GM18909 (cell line): ENCODE data around the gene SUN5.
A peak's percentile ranks its signal among the peaks of the same experiment; 100 is the strongest.
"Not testable (repeated sequence)": the region's sequence is repeated elsewhere in the genome, so short reads cannot be mapped to it uniquely, and the experiment has no call there.

ENCODE experiments used
- ATAC-seq: cut with Tn5 transposase; IDR thresholded peaks from one replicate; pipeline ENCODE4 v1.9.1; 2021; ENCODE audit warnings: mild to moderate bottlenecking; ENCODE audit not compliant: unreplicated experiment, poor library complexity

The SUN5 gene

DNA sequence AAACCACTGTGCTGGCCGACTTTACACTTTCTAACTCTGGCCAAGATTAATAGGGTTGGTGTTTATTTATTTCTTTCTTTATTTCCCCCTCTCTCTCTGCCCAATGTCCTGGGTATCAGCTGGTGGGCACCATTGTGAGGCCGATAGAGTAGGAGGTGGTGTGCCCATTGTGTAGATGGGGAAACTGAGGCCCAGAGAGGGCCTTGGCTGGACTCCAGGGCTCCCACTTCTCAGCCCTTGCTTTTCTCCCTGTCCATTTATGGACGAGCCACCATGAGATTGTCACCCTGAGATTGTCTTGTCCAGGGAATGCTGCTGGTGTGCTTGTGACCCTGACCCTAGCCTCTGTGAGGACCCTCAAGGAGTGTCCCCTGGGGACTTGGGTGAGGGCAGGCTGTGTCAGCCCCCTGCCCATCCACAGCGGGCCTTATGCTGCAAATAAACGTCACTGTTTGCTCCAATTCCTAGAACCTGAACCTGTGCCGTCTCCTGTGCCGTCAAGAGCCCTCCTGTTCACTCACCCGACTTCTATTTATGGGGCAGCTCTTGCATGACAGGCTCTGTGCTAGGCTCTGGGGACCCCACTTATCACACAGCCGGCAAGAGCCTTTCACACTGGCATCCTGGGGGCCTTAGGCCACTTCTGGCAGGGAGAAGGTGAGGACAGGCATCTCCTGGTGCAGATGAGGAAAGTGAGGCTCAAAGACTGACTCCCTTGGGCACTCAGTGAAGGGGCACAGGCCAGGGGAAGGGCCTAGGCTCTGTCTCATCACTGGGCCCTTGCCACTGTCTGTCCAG is 24.8 kb downstream of the SUN5 start:
- ATAC-seq: no peak

DNA sequence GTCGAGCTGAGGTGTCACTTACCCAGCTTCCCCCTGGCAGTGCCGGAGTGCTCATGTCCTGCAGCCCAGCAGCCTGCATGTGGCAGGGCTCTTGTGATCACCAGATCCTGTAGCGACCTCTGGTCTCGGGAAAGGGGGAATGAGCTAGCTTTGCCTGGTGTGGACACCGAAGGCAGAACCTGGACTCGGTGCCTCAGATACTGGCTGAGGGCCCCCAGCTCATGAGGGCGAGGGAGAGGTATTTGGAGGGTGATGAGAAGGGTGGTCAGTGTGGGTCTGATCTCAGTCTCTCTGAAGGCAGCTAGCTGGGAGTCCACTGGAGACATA is 26.3 kb downstream of the SUN5 start:
- ATAC-seq: no peak

DNA sequence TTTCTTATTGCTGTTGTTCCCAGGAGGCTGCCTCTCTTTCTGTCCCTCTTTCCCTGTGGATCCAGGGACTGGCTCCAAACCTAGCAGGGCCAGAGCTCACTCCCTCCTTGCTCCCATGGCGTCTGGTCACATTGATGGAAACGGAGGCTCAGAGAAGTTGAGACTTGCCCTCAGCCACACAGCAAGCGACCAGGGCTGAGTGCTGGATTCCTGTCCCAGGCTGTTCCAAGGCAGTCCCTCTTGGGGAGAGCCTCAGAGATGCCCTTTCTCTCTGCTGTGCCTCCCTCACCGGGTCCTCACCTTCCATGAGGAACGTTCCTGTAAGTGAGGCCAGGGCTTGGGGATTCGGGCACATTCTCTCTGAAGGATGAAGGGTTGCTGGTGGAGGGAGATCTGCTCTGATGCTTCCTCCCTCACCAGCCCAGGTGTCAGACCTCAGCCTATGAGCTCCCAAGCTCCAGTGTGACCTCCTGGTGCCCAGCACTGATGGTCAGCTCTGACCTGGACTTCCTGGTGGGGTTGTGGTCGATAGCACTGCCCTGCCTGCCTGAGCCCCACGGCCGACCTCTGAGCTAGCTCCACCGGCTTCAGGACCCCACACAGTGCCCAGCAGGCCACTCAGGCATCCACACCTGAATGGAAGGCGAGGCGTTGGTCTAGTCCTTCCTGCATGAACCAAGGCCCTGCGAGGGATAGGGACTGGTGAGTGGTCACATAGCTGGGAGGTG is 26.8 kb downstream of the SUN5 start:
- no peak for ATAC-seq

GRCh38 chr20:32976746-32977145 is 27.5 kb downstream of the SUN5 start:
- no peak for ATAC-seq

GRCh38 chr20:32975698-32976674 is 28.2 kb downstream of the SUN5 start:
- ATAC-seq: no peak

DNA sequence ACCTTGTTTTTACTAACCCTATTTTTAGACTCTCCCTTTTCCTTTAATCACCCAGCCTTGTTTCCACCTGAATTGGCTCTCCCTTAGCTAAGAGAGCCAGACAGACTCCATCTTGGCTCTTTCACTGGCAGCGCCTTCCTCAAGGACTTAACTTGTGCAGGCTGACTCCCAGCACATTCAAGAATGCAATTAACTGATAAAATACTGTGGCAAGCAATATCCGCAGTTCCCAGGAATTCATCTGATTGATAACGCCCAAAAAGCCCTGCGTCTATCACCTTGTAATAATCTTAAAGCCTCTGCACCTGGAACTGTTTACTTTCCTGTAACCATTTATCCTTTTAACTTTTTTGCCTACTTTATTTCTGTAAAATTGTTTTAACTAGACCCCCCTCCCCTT is 29.1 kb downstream of the SUN5 start:
- ATAC-seq: not testable (repeated sequence)

DNA sequence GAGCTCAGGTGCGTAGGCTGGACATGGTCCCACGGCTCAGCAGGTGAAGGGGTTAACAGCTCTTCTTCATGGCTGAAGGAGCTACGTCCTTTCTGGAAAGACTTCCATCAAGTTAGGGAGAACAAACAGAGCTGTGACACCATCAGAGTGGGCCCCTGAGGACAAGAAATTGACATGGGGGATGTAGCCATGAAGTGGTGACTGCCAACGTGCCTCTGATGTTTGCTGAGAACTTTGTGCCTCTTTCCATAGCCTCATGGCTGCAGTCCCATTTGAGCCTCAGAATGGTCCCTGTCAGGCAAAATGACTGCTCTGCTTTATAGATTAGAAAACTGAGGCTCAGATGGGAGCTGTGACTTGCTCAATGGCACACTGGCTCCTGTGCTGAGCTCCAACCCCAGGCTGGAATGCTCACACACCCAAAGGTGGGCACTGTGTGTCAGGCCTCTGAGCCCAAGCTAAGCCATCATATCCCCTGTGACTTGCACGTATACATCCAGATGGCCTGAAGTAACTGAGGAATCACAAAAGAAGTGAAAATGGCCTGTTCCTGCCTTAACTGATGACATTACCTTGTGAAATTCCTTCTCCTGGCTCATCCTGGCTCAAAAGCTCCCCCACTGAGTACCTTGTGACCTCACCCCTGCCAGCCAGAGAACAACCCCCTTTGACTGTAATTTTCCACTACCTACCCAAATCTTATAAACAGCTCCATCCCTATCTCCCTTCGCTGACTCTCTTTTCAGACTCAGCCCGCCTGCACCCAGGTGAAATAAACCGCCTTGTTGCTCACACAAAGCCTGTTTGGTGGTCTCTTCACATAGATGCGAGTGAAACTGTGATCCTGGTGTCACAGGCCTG is 29.8 kb downstream of the SUN5 start:
- ATAC-seq: not testable (repeated sequence)

GRCh38 chr20:32973077-32973717 is 31.0 kb downstream of the SUN5 start:
- no peak for ATAC-seq

GRCh38 chr20:32972181-32973076 is 31.8 kb downstream of the SUN5 start:
- peak; percentile 88 for ATAC-seq

GRCh38 chr20:32971703-32972161 is 32.5 kb downstream of the SUN5 start:
- peak; percentile 22 for ATAC-seq

- ATAC-seq: no peak
Observed at GRCh38 chr20:32970973-32971300, 33.3 kb downstream of the SUN5 start.

DNA sequence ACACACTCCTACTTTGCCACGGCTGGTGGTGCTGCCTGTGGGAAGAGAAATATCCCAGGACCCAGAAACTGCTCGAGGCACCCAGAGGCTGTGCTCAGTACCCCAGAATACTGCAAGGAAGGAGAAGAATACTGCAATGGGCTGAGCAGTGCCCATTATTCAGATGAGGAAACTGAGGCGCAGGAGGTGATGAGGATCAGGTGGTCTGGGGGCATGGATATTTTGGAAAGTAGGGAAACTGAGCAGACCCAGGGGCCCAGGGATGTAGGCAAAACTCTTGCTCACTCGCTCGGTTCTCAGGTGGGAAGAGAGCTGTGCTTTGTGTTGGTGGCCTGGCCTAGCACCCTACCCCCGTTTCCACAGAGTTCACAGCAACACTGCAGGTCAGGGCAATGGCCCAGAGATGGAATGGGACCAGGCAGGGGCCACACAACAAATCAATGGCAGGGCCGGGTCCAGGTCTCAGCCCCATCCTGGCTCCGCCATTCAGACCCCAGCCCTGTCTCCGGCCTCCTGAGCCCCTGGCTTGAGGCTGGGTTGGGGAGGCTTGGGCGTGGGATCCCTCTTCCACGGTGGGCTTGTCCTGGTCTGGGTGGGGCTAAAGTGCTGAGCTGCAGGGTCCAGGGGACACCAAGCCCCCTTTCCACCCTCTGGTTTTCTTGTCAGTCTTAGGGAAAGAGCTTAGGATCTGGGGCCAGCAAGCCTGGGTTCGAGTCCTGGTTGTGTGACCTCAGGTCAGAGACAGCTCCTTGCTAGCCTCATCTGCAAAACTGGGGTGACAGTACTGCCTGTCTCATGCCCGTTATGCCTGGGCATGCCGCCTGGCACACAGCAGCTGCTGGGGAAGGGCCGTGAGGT is 33.9 kb downstream of the SUN5 start:
- ATAC-seq: no peak

DNA sequence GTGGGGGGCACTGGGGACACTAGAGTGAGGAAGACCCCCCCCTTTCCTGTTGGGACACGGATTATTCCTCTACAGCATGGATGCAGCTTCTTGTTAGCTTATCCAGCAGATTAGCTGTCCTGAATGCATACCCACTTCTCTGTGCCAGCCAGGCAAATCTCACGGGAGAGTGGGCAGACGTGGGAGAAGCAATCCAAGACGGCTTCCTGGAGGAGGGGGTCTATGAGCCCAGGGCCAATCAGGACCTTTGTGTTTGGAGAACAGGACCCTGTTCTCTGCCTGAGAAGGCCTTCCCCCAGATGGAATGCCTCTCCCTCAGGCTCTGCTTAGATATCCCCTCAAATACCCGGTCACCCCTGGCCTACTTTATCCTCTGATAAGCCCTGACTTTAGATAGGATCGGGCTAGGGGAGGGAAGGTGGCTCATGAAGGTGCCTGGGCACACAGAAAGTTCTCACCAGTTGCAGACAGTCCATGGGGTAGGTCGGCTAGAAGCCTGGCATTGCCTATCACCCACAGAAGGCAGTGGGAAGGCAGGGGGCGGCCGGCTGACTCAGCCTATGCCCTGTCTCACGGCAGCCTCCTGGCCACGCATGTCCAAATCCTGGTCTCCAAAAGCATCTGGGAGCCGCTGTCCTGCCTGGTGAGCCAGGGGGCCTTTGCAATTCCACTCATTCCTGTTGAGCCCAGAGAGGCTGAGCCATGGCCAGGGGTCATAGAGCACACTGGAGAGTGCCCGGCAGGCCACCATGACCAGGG is 34.7 kb downstream of the SUN5 start:
- ATAC-seq: no peak

DNA sequence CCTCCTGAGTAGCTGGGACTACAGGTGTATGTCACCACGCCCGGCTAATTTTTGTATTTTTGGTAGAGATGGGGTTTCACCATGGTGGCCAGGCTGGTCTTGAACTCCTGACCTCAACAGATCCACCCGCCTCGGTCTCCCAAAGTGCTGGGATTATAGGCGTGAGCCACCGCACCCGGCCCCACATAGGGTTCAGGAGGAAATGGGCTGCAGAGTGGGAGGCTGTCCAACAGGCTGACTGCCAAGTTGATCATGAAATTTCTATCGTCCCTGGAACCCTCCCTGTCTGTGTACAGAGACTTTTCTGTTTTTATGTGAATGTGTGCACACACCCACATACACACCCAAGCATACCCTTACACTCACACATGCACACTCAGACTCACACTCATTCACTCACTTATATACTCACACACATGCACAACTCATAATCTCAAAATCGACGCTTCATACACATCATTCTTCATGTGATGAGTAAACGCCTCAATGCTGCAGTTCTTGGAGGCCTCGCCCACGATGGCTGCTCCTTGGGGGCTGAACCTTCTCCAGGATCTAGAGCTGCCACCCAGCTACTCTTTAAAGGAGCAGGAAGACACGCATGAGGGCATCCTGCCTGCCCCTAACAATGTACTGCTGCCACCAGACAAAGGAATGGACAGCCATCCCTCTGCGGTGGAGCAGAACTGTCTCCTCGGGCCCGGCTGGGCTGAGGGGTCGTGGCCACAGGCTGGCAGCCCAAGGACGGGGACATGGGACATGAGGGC is 35.6 kb downstream of the SUN5 start:
- ATAC-seq: no peak

- ATAC-seq: no peak
Observed at GRCh38 chr20:32967961-32968457, 36.2 kb downstream of the SUN5 start.
